ENCODE measurements around the gene NISCH.

The NISCH gene

GRCh38 chr3:52443791-52444687, 11.4 kb upstream of the NISCH start:
- TF ChIP-seq, protein P1, sequence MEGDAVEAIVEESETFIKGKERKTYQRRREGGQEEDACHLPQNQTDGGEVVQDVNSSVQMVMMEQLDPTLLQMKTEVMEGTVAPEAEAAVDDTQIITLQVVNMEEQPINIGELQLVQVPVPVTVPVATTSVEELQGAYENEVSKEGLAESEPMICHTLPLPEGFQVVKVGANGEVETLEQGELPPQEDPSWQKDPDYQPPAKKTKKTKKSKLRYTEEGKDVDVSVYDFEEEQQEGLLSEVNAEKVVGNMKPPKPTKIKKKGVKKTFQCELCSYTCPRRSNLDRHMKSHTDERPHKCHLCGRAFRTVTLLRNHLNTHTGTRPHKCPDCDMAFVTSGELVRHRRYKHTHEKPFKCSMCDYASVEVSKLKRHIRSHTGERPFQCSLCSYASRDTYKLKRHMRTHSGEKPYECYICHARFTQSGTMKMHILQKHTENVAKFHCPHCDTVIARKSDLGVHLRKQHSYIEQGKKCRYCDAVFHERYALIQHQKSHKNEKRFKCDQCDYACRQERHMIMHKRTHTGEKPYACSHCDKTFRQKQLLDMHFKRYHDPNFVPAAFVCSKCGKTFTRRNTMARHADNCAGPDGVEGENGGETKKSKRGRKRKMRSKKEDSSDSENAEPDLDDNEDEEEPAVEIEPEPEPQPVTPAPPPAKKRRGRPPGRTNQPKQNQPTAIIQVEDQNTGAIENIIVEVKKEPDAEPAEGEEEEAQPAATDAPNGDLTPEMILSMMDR (IDR thresholded peaks at IDR 0.05; ENCODE audit: low read depth, low read length): no peak
- no peak for DNase-seq (ENCODE audit: extremely low read depth, low read depth)

DNA sequence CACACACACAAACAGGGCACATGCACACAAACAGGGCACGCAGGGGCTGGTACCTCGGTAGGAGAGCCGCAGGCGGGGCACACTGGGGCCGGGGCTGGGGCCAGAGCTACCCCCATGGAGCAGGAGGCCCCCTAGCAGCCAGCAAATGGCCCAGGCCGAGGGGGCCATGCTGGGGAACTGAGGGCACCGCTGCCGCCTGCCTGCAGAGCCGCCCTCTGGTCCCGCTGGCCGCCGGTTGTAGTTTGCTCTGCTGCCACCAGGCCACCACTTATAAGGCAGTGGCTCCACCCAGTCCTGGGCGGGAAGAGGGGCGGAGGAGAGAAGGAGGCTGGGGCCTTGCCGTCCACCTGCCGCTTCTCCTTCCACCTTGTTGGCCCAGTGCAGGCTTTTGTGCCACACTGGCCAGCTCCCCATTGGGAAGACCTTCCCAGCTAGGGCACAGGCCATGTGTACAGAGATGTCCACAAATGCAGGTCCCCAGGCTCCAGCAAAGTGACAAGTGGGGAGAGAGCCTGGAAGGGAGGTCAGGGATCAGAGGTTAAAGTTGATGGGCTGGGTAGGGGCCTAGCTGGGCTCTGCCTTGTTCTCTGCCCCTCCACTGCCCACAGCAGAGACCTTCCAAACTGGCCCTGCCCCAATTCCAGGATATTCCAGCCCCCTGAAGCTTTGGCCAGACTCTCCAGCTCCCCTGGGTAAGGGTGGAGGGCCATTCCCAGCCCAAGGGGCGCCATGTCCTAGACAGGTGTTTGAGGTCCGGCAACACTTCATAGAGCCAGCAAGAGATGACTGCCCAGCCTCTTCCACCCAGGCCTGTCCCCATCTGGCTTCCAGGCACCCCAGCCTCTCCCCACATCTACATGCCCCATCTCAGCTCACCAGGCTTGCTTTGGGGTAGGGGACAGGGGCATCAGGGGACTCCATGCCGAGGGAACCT, 10.3 kb upstream of the NISCH start, which contains the start of gene SEMA3G:
Gene SEMA3G (minus strand): TSS at position 244 of the 934 bp plus-strand sequence. CDS start 76 bp downstream, at position 168.
- TF ChIP-seq, protein P1 (IDR thresholded peaks at IDR 0.05; ENCODE audit: low read depth, low read length): peak; percentile 34
- no peak for DNase-seq (ENCODE audit: extremely low read depth, low read depth)

DNA sequence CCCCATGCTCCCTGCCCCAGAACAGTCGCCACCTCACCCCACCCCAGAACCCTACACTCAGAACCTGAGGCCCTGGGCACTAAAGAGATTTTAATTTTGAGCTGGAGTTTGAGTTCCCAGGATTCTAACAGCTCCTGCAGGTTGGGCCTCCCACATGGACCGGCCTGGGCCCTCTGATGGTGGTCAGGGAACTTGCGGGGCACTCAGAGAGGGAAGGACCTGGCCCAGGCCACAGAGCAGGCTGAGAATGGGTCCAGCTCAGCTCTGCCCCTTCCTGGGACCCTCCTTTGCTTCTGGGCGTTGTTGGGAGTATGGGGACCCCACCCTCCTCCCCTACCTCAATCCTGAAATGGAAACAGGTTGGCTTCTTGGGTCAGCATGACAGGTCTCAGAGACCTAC, 9.4 kb upstream of the NISCH start:
- DNase-seq (ENCODE audit: extremely low read depth, low read depth): no peak
- TF ChIP-seq, protein P1 (IDR thresholded peaks at IDR 0.05; ENCODE audit: low read depth, low read length): no peak

DNA sequence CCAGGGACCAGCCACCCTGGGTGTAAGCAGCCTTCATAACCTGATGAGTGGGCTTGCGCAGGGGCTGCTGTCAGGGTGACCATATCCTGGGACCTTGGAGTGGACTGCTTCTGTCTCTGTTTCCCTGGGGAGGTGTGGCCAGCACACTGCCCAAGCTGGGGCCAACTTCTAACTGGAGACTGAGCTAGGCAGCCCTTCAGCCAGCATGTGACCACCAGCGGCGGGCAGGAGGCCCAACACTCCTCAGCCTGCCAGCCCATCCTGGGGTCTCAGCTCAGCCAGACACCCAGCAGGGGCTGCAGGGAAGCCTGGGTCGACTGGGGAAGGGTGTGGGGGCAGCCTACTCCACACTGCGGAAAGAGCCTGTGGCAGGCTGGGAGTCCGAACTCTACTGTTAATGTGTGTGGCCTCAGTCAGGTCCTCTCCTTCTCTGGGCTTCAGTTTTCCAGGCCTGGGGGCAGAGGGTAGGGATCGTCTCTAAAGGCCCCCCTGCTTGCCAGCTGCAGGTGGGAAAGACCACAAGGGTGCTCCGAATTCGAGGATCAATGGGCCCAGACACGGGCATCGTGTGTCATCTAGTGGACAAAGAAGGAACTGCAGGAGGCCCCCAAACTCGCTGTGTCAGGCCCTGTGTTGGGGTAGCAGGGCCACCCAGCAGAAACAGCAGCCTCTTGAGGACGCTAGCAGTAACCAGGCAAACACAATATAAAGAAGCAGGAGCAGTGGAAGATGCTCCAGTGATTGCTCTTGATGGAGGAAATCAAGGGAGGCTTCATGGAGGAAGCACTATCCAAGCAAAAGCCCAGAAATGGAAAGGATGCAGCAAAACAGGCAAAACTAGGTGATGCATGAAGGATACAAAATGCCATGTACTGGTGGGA, 8.5 kb upstream of the NISCH start:
- DNase-seq (ENCODE audit: extremely low read depth, low read depth): no peak
- TF ChIP-seq, protein P1 (IDR thresholded peaks at IDR 0.05; ENCODE audit: low read depth, low read length): no peak; the same call in none of the 2 replicates

- no peak for DNase-seq (ENCODE audit: extremely low read depth, low read depth)
- TF ChIP-seq, protein P1 (IDR thresholded peaks at IDR 0.05; ENCODE audit: low read depth, low read length): no peak
These were observed 7.7 kb upstream of the NISCH start for GRCh38 chr3:52447512-52448355.

Measured in AG09319 (cell line).